Osteocyte (in vitro differentiated cells): ENCODE data around the gene DOCK8. TPM values are rescaled to one million over a fixed set of nuclear protein-coding genes. Genes with fewer than 3 reads are reported as not detected.

Source experiments
- DNase-seq: peaks from one replicate; pipeline ENCODE4 v3.0.0; 2021; ENCODE audit warnings: mixed read lengths; ENCODE audit not compliant: unreplicated experiment; ENCODE audit errors: extremely low spot score
- H3K27ac Mint-ChIP-seq: one replicate; pipeline ENCODE4 v1.8.0; 2021; ENCODE audit warnings: mild to moderate bottlenecking, mixed read lengths; ENCODE audit not compliant: unreplicated experiment
- H3K27me3 Mint-ChIP-seq: one replicate; pipeline ENCODE4 v1.8.0; 2021; ENCODE audit warnings: mixed read lengths; ENCODE audit not compliant: unreplicated experiment
- H3K36me3 Mint-ChIP-seq: one replicate; pipeline ENCODE4 v1.8.0; 2021; ENCODE audit warnings: mixed read lengths; ENCODE audit not compliant: unreplicated experiment
- H3K4me1 Mint-ChIP-seq: one replicate; pipeline ENCODE4 v1.8.0; 2021; ENCODE audit warnings: mixed read lengths; ENCODE audit not compliant: unreplicated experiment
- H3K4me3 Mint-ChIP-seq: one replicate; pipeline ENCODE4 v1.8.0; 2021; ENCODE audit warnings: mild to moderate bottlenecking, moderate library complexity, mixed read lengths; ENCODE audit not compliant: unreplicated experiment
- H3K9me3 Mint-ChIP-seq: one replicate; pipeline ENCODE4 v1.8.0; 2021; ENCODE audit warnings: mixed read lengths; ENCODE audit not compliant: unreplicated experiment
- total RNA-seq: library from RNA; stranded (reverse); gene quantifications from 2 replicates; pipeline ENCODE4 v1.2.1, GENCODE V29; 2021
- TF ChIP-seq, protein P1 (sequence below): fragments of 200-600 bp; sonication (generic); IDR thresholded peaks from 2 replicates; pipeline ENCODE4 v1.5.0; 2021; ENCODE audit warnings: antibody characterized with exemption, mild to moderate bottlenecking, moderate library complexity

DOCK8 gene
- total RNA-seq, 1 donor from 2014 or later, result not detected

DNA sequence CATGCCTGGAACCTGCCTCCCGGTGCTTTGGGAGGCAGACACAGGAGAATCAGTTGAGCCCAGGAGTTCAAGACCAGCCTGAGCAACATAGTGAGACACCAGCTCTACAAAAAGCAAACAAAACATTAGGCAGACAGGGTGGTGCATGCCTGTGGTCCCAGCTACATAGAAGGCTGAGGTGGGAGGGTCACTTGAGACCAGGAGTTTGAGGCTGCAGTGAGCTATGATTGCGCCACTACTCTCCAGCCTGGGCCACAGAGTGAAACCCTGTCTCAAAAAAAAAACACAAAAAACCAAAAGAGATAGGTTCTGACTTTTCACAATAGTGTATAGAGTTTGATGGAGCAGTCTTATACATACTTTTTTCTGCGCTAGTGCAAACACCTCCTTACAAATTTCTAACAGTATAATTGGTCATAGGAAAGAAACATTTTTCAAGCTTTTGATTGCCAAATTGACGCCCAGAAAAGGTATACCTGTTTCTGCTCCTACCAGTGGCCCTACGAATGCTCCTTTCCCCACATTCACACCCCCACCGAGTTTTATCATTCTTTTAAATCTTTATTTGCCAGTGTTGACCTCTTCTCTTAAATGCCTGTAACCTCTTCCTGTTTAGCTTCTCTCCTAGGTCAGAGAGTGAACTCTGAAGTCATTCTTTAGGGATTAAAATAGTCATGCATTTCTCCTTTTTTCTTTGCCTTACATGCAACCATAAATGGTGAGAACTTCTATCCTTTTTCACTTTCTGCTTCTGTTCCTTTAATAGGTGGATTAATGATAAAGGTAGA is 7.5 kb downstream of the DOCK8 start:
- Mint-ChIP-seq H3K27ac (no peak overlapping the region), H3K4me3 (no peak overlapping the region), H3K9me3 (no peaks in the 10 kb centered on the region), H3K27me3 (peaks cover 20% of the 10 kb centered on the region), H3K36me3 (no peaks in the 10 kb centered on the region), H3K4me1 (no peaks in the 10 kb centered on the region)
- no peak for DNase-seq
- TF ChIP-seq, protein P1, sequence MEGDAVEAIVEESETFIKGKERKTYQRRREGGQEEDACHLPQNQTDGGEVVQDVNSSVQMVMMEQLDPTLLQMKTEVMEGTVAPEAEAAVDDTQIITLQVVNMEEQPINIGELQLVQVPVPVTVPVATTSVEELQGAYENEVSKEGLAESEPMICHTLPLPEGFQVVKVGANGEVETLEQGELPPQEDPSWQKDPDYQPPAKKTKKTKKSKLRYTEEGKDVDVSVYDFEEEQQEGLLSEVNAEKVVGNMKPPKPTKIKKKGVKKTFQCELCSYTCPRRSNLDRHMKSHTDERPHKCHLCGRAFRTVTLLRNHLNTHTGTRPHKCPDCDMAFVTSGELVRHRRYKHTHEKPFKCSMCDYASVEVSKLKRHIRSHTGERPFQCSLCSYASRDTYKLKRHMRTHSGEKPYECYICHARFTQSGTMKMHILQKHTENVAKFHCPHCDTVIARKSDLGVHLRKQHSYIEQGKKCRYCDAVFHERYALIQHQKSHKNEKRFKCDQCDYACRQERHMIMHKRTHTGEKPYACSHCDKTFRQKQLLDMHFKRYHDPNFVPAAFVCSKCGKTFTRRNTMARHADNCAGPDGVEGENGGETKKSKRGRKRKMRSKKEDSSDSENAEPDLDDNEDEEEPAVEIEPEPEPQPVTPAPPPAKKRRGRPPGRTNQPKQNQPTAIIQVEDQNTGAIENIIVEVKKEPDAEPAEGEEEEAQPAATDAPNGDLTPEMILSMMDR, result no peak

DNA sequence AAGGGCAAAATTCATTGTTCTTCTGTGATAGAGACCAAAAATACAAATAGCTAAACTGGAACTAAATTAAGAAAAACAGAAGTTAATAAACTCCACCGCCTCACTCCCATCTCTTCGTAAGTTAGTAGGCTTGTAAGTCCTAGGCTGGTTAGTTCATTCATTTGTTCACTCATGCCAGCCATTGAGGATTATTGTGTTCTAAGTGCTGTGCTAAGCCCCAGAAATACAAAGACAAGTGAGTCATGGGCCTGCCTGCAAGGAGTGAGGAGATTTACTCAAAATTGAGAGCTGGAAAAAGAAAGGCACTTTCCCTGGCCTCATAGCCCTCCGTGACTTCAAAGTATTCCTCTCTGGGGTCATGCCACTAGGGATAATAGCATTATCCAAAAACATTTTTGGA is 8.5 kb downstream of the DOCK8 start:
- TF ChIP-seq, protein P1, result no peak
- no peaks in the 10 kb centered on the region for H3K4me1 Mint-ChIP-seq
- no peak for DNase-seq
- H3K9me3 Mint-ChIP-seq, result no peaks in the 10 kb centered on the region
- H3K27me3 Mint-ChIP-seq, result peaks cover 17% of the 10 kb centered on the region
- H3K27ac Mint-ChIP-seq, result no peak overlapping the region
- H3K4me3 Mint-ChIP-seq, result no peak overlapping the region
- no peaks in the 10 kb centered on the region for H3K36me3 Mint-ChIP-seq

DNA sequence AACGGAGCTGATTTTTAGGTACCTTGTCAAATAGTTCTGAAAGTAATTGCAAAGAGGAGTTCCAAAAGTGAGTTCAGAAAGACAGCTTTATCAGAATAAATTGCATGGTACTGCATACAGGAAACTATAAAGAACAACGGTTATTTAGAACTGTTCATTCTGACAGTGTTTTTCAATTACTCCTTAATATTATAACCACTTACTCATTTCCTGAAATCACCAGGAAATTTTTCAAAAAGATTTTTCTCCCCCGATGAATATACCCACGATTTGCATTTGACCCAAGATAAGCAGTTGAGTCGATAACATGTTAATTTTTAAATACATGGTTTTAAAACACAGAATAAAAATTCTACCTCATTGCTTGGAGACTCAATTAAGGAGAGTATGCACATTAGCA is 9.4 kb downstream of the DOCK8 start:
- peaks cover 14% of the 10 kb centered on the region for H3K27me3 Mint-ChIP-seq
- no peaks in the 10 kb centered on the region for H3K9me3 Mint-ChIP-seq
- TF ChIP-seq, protein P1, result no peak
- no peak overlapping the region for H3K27ac Mint-ChIP-seq
- H3K4me1 Mint-ChIP-seq, result no peaks in the 10 kb centered on the region
- DNase-seq, result no peak
- H3K36me3 Mint-ChIP-seq, result no peaks in the 10 kb centered on the region
- H3K4me3 Mint-ChIP-seq, result no peak overlapping the region

DNA sequence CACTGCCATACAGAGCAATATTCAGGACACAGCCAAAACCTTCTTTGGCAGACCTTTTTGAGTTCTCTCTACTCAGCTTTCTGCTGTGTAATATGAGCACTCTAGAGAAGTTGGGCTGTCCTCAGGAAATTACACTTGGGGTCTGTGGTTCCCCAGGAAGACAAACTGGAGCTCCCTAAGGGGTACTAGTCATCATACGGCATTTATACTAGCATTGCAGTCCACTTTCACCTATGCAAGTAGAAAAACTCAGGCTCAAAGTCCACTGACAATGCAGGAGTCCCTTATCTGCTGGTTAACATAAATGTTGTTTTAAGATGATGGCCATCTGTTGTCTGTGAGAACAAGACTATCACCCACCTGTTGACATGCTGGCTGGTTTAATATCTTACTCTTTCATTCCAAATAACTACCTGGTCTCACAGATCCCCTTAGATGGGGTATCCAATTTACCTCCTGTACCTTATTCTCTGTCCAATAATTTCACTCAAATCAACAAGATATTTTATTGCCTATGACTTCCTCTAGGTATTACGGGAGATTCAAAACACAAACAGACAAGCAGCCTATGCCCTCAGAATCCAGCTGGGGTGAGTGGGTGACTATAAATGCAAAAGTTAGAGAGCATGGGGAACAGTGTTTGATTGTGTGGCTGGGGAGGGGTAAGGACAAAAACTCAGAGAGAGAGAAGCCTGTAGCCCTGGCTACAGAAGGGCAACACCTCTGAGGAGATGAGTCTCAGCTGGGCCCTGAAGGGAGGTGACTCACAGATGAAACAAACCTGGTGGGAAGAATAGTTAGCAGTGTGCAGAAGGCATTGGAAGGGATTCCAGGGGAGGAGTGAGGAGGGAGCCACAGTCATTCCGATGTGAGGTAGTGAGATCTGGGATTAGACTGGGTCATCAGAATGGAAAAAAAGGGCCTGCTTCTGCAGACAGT is 10.2 kb downstream of the DOCK8 start:
- TF ChIP-seq, protein P1, result no peak
- DNase-seq, result no peak
- H3K36me3 Mint-ChIP-seq, result no peaks in the 10 kb centered on the region
- no peak overlapping the region for H3K4me3 Mint-ChIP-seq
- H3K27me3 Mint-ChIP-seq, result peaks cover 14% of the 10 kb centered on the region
- H3K4me1 Mint-ChIP-seq, result no peaks in the 10 kb centered on the region
- H3K9me3 Mint-ChIP-seq, result no peaks in the 10 kb centered on the region
- H3K27ac Mint-ChIP-seq, result no peak overlapping the region

DNA sequence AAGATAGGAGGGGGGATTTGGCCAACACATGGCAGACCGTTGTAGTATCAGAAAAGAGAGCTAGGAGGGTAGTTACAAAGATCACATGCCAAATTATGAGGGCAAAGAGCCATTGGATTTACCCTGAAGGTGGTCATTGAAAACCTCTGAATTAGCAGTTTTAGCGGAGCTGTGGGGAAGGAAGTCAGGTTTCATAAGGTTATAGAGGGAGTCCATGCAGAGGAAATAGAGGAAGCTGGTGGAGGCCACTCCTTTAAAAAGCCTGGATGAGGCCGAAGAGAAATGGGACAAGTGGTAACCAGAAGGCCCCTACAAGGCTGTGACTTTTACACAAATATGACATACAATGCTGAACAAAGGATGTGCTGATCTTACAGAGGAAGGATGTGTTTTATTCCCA is 13.2 kb downstream of the DOCK8 start:
- Mint-ChIP-seq H3K27ac (no peak overlapping the region), H3K4me3 (no peak overlapping the region), H3K9me3 (no peaks in the 10 kb centered on the region), H3K27me3 (peaks cover 5% of the 10 kb centered on the region), H3K4me1 (no peaks in the 10 kb centered on the region), H3K36me3 (no peaks in the 10 kb centered on the region)
- TF ChIP-seq, protein P1, result no peak
- no peak for DNase-seq
